ELR (cell line): ENCODE measurements around the gene RABEP2.
"Not testable (repeated sequence)": the region's sequence is repeated elsewhere in the genome, so short reads cannot be mapped to it uniquely, and the experiment has no call there.

Source experiments
- DNase-seq: peaks from one replicate; pipeline ENCODE4 v3.0.0-alpha.2; 2015; ENCODE audit warnings: low read depth

The RABEP2 gene

GRCh38 chr16:28932339-28933141 is 7.5 kb upstream of the RABEP2 start:
- DNase-seq = no peak

GRCh38 chr16:28931801-28932225 is 6.8 kb upstream of the RABEP2 start, which contains the start of gene CD19:
CD19 (plus strand) TSS chr16:28931971; CDS start chr16:28932001, 30 bp downstream.
- no peak for DNase-seq

GRCh38 chr16:28930652-28931051 is 5.6 kb upstream of the RABEP2 start:
- no peak for DNase-seq

GRCh38 chr16:28930203-28930602 is 5.2 kb upstream of the RABEP2 start:
- no peak for DNase-seq

- DNase-seq = no peak
These were observed 2.8 kb upstream of the RABEP2 start for GRCh38 chr16:28927815-28928214.

- not testable (repeated sequence) for DNase-seq
These were observed 1.2 kb upstream of the RABEP2 start for GRCh38 chr16:28926284-28926683.

GRCh38 chr16:28925386-28926228 is 569 bp upstream of the RABEP2 start:
- peak; percentile 84 for DNase-seq

- no peak for DNase-seq
These were observed 658 bp downstream of the RABEP2 start for GRCh38 chr16:28924399-28924761.

- DNase-seq = no peak
These were observed 1.2 kb downstream of the RABEP2 start for GRCh38 chr16:28923652-28924398.

- no peak for DNase-seq
These were observed 1.8 kb downstream of the RABEP2 start for GRCh38 chr16:28923231-28923587.

GRCh38 chr16:28918698-28919097 is 6.3 kb downstream of the RABEP2 start:
- DNase-seq = no peak

GRCh38 chr16:28917095-28917494 is 7.9 kb downstream of the RABEP2 start:
- DNase-seq = no peak

- peak; percentile 78 for DNase-seq
These were observed 9.9 kb downstream of the RABEP2 start for GRCh38 chr16:28915181-28915580.

- DNase-seq = no peak
These were observed 10.9 kb downstream of the RABEP2 start for GRCh38 chr16:28913946-28914724.

GRCh38 chr16:28912558-28912957 is 12.5 kb downstream of the RABEP2 start:
- no peak for DNase-seq

GRCh38 chr16:28910086-28911031 is 14.7 kb downstream of the RABEP2 start:
- DNase-seq = peak; percentile 47

GRCh38 chr16:28905800-28906372 is 19.2 kb downstream of the RABEP2 start:
- DNase-seq = no peak

- no peak for DNase-seq
These were observed 19.7 kb downstream of the RABEP2 start for GRCh38 chr16:28905229-28905754.

- DNase-seq = no peak
These were observed 20.2 kb downstream of the RABEP2 start for GRCh38 chr16:28904828-28905227.

- no peak for DNase-seq
These were observed 20.7 kb downstream of the RABEP2 start for GRCh38 chr16:28904363-28904762.
